Activated CD8-positive, alpha-beta T cell treated with anti-CD3 and anti-CD28 coated beads for 36 hours (primary cell): Measurements from ENCODE around the gene SPDYE16. TPM values are rescaled to one million over a fixed set of nuclear protein-coding genes. Genes with fewer than 3 reads are reported as not detected.
"Not testable (repeated sequence)": the region's sequence is repeated elsewhere in the genome, so short reads cannot be mapped to it uniquely, and the experiment has no call there.

Experiments
- ATAC-seq: fragments of 200-7000 bp; cut with Tn5 transposase; one replicate; pipeline ENCODE4 v1.10.0; 2021; ENCODE audit warnings: mild to moderate bottlenecking, moderate library complexity
- CTCF ChIA-PET: fragments of 350-600 bp; sonication (Branson Sonifier 250); formaldehyde crosslinking; loops from one replicate; lab custom pipeline; 2021; ENCODE audit warnings: antibody characterized with exemption; lab: Charles Lee
- POLR2A ChIA-PET: fragments of 350-600 bp; sonication (Branson Sonifier 250); formaldehyde crosslinking; loops from one replicate; lab custom pipeline; 2021; ENCODE audit warnings: antibody characterized with exemption; lab: Charles Lee
- DNase-seq: peaks from one replicate; pipeline ENCODE4 v3.0.0-alpha.2; 2020
- H3K27ac Mint-ChIP-seq: one replicate; pipeline ENCODE4 v1.8.0; 2021; ENCODE audit warnings: mild to moderate bottlenecking, mixed read lengths
- H3K27me3 Mint-ChIP-seq: one replicate; pipeline ENCODE4 v1.8.0; 2021; ENCODE audit warnings: mixed read lengths
- H3K36me3 Mint-ChIP-seq: one replicate; pipeline ENCODE4 v1.8.0; 2021; ENCODE audit warnings: low read depth, mixed read lengths
- H3K4me1 Mint-ChIP-seq: one replicate; pipeline ENCODE4 v1.8.0; 2021; ENCODE audit warnings: low read depth, mixed read lengths
- H3K4me3 Mint-ChIP-seq: one replicate; pipeline ENCODE4 v1.8.0; 2021; ENCODE audit warnings: mild to moderate bottlenecking, moderate library complexity, mixed read lengths
- H3K9me3 Mint-ChIP-seq: one replicate; pipeline ENCODE4 v1.8.0; 2021; ENCODE audit warnings: mixed read lengths
- intact Hi-C: fragments of 100-400 bp; cut with micrococcal nuclease; formaldehyde crosslinking; loops from one replicate; pipeline ENCODE4 v1.10.0; 2022
- total RNA-seq, 2 experiments: library from RNA; stranded (reverse); gene quantifications; one replicate each; pipeline ENCODE4 v1.2.3, GENCODE V29; 2021

SPDYE16 gene
- total RNA-seq, 2 experiments from 2014 or later: 0.20 to 0.23 TPM

GRCh38 chr7:76572296-76572695, 29.2 kb upstream of the SPDYE16 start:
- POLR2A ChIA-PET, ATAC-seq, CTCF ChIA-PET, H3K27me3 Mint-ChIP-seq, H3K4me3 Mint-ChIP-seq, H3K27ac Mint-ChIP-seq, DNase-seq, intact Hi-C loops, H3K4me1 Mint-ChIP-seq, H3K9me3 Mint-ChIP-seq: not testable (repeated sequence)
- H3K36me3 Mint-ChIP-seq: peaks cover 14% of the 10 kb centered on the region

GRCh38 chr7:76570324-76570775, 27.3 kb upstream of the SPDYE16 start:
- Mint-ChIP-seq H3K4me1 (peaks cover 11% of the 10 kb centered on the region), H3K36me3 (peaks cover 21% of the 10 kb centered on the region)
- DNase-seq, ATAC-seq, POLR2A ChIA-PET, intact Hi-C loops, H3K9me3 Mint-ChIP-seq, H3K27me3 Mint-ChIP-seq, CTCF ChIA-PET, H3K27ac Mint-ChIP-seq, H3K4me3 Mint-ChIP-seq: not testable (repeated sequence)

GRCh38 chr7:76568742-76569141, 25.6 kb upstream of the SPDYE16 start:
- POLR2A ChIA-PET, intact Hi-C loops, H3K4me3 Mint-ChIP-seq, H3K9me3 Mint-ChIP-seq, DNase-seq, ATAC-seq, H3K27me3 Mint-ChIP-seq, H3K27ac Mint-ChIP-seq, CTCF ChIA-PET: not testable (repeated sequence)
- Mint-ChIP-seq H3K4me1 (peaks cover 20% of the 10 kb centered on the region), H3K36me3 (peaks cover 28% of the 10 kb centered on the region)

DNA sequence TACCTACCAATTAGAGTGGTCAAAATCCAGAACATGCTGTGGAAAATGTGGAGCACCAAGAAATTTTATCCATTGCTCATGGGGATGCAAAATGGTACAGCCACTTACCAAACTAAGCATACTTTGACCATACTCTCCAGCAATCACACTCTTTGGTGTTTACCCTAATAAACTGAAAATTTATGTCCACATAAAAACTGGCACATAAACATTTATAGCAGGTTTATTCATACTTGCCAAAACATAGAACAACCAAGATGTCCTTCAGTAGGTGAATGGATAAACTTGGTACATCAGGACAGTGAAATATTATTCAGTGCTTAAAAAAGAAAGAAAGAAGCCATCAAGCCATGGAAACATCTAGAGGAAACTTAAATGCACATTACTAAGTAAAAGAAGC, 24.7 kb upstream of the SPDYE16 start:
- H3K27me3 Mint-ChIP-seq, DNase-seq, H3K27ac Mint-ChIP-seq, H3K4me3 Mint-ChIP-seq, CTCF ChIA-PET, H3K9me3 Mint-ChIP-seq, ATAC-seq, POLR2A ChIA-PET, intact Hi-C loops: not testable (repeated sequence)
- Mint-ChIP-seq H3K36me3 (peaks cover 31% of the 10 kb centered on the region), H3K4me1 (peaks cover 20% of the 10 kb centered on the region)

DNA sequence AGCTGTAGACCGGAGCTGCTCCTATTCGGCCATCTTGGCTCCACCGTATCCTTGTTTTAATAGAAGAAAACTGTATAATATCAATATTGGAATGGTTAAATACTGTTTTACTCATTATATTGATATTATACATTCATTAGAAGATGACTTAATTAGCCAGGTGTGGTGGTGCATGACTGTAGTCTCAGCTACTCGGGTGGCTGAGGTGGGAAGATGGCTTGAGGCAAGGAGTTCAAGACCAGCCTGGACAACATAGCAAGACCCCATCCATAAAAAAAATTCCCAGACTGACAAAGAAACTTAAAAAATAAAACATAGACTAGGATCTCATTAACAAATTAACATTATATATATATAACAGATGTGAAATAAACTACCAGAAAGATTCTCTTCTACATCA, 24.2 kb upstream of the SPDYE16 start:
- CTCF ChIA-PET: not testable (repeated sequence)

DNA sequence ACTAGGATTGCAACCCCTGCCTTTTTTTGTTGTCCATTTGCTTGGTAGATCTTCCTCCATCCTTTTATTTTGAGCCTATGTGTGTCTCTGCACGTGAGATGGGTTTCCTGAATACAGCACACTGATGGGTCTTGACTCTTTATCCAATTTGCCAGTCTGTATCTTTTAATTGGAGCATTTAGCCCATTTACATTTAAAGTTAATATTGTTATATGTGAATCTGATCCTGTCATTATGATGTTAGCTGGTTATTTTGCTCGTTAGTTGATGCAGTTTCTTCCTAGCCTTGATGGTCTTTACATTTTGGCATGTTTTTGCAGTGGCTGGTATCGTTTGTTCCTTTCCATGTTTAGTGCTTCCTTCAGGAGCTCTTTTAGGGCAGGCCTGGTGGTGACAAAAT, 21.9 kb upstream of the SPDYE16 start:
- H3K9me3 Mint-ChIP-seq, ATAC-seq, CTCF ChIA-PET, H3K27ac Mint-ChIP-seq, intact Hi-C loops, H3K4me3 Mint-ChIP-seq, DNase-seq, H3K27me3 Mint-ChIP-seq, POLR2A ChIA-PET: not testable (repeated sequence)
- Mint-ChIP-seq H3K36me3 (peaks cover 39% of the 10 kb centered on the region), H3K4me1 (peaks cover 25% of the 10 kb centered on the region)

More for the DNA sequence above, 24.2 kb upstream of the SPDYE16 start:
- H3K27me3 Mint-ChIP-seq, H3K9me3 Mint-ChIP-seq, DNase-seq, H3K4me3 Mint-ChIP-seq, H3K27ac Mint-ChIP-seq, intact Hi-C loops, ATAC-seq, POLR2A ChIA-PET: not testable (repeated sequence)
- Mint-ChIP-seq H3K4me1 (peaks cover 20% of the 10 kb centered on the region), H3K36me3 (peaks cover 31% of the 10 kb centered on the region)

DNA sequence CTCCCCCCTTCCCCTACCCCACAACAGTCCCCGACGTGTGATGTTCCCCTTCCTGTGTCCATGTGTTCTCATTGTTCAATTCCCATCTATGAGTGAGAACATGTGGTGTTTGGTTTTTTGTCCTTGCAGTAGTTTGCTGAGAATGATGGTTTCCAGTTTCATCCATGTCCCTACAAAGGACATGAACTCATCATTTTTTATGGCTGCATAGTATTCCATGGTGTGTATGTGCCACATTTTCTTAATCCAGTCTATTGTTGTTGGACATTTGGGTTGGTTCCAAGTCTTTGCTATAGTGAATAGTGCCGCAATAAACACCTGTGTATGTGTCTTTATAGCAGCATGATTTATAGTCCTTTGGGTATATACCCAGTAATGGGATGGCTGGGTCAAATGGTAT, 18.2 kb upstream of the SPDYE16 start:
- H3K4me3 Mint-ChIP-seq, DNase-seq, H3K9me3 Mint-ChIP-seq, ATAC-seq, intact Hi-C loops, H3K27me3 Mint-ChIP-seq, POLR2A ChIA-PET, H3K27ac Mint-ChIP-seq, CTCF ChIA-PET: not testable (repeated sequence)
- Mint-ChIP-seq H3K36me3 (peaks cover 43% of the 10 kb centered on the region), H3K4me1 (peaks cover 36% of the 10 kb centered on the region)

- H3K27ac Mint-ChIP-seq, H3K27me3 Mint-ChIP-seq, CTCF ChIA-PET, H3K4me3 Mint-ChIP-seq, POLR2A ChIA-PET, ATAC-seq, DNase-seq, H3K9me3 Mint-ChIP-seq, intact Hi-C loops: not testable (repeated sequence)
- H3K4me1 Mint-ChIP-seq: peaks cover 37% of the 10 kb centered on the region
- H3K36me3 Mint-ChIP-seq: peaks cover 39% of the 10 kb centered on the region
Observed at GRCh38 chr7:76560157-76560556, 17.1 kb upstream of the SPDYE16 start.

- DNase-seq, POLR2A ChIA-PET, ATAC-seq, CTCF ChIA-PET, H3K27me3 Mint-ChIP-seq, H3K9me3 Mint-ChIP-seq, H3K4me3 Mint-ChIP-seq, intact Hi-C loops: not testable (repeated sequence)
- H3K27ac Mint-ChIP-seq: peak overlapping the region; percentile 10
- H3K4me1 Mint-ChIP-seq: peaks cover 38% of the 10 kb centered on the region
- H3K36me3 Mint-ChIP-seq: peaks cover 40% of the 10 kb centered on the region
Observed at GRCh38 chr7:76559685-76560084, 16.6 kb upstream of the SPDYE16 start.

DNA sequence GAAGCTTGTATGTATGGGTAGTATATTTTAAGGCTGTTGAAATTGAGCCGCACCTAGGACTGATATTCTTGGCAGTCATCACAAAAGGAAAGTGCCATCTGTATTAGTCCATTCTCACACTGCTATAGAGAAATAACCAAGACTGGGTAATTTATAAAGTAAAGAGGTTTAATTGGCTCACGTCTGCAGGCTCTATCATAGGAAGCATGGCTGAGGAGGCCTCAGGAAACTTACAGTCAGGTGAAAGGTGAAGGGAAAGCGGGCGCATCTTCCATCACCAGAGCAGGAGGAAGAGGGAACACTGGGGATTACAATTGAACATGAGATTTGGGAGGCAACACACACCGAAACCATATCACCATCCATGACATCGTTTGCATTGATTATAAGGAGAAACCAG, 8.9 kb upstream of the SPDYE16 start:
- CTCF ChIA-PET, H3K27me3 Mint-ChIP-seq, H3K4me3 Mint-ChIP-seq, DNase-seq, POLR2A ChIA-PET, intact Hi-C loops, H3K27ac Mint-ChIP-seq, ATAC-seq, H3K9me3 Mint-ChIP-seq: not testable (repeated sequence)
- peaks cover 26% of the 10 kb centered on the region for H3K4me1 Mint-ChIP-seq
- H3K36me3 Mint-ChIP-seq: peaks cover 27% of the 10 kb centered on the region

GRCh38 chr7:76549855-76550248, 6.8 kb upstream of the SPDYE16 start:
- ATAC-seq, CTCF ChIA-PET, DNase-seq, POLR2A ChIA-PET, H3K27me3 Mint-ChIP-seq, intact Hi-C loops, H3K9me3 Mint-ChIP-seq: not testable (repeated sequence)
- peaks cover 20% of the 10 kb centered on the region for H3K36me3 Mint-ChIP-seq
- H3K27ac Mint-ChIP-seq: peak overlapping the region; percentile 90
- peak overlapping the region; percentile 88 for H3K4me3 Mint-ChIP-seq
- peaks cover 20% of the 10 kb centered on the region for H3K4me1 Mint-ChIP-seq

- H3K9me3 Mint-ChIP-seq, POLR2A ChIA-PET, intact Hi-C loops, H3K27me3 Mint-ChIP-seq, CTCF ChIA-PET: not testable (repeated sequence)
- Mint-ChIP-seq H3K4me3 (peak overlapping the region; percentile 88), H3K27ac (peak overlapping the region; percentile 90), H3K36me3 (peaks cover 18% of the 10 kb centered on the region), H3K4me1 (peaks cover 18% of the 10 kb centered on the region)
- ATAC-seq (peak; percentile 99), DNase-seq (peak; percentile 93)
Observed at GRCh38 chr7:76549025-76549854, 6.1 kb upstream of the SPDYE16 start.
